HepG2 (cell line): ENCODE results near the gene ATP6V1C2. TPM values are rescaled to one million over a fixed set of nuclear protein-coding genes. Genes with fewer than 3 reads are reported as not detected.
A peak's percentile ranks its signal among the peaks of the same experiment; 100 is the strongest.

Source experiments
- ARNT2 ChIP-seq: sonication (generic); formaldehyde crosslinking; IDR thresholded peaks from 2 replicates; pipeline ENCODE4 v1.8.0; 2022; ENCODE audit warnings: mild to moderate bottlenecking, low read depth, missing genetic modification reagents, moderate library complexity
- CENPBD1 ChIP-seq: sonication (generic); formaldehyde crosslinking; IDR thresholded peaks from 2 replicates; pipeline ENCODE4 v1.8.0; 2022; ENCODE audit warnings: missing genetic modification reagents, low read depth, mild to moderate bottlenecking, borderline replicate concordance
- CSRNP1 ChIP-seq: sonication (generic); formaldehyde crosslinking; IDR thresholded peaks from 2 replicates; pipeline ENCODE4 v1.8.1; 2023; ENCODE audit warnings: mild to moderate bottlenecking, missing genetic modification reagents
- IRX3 ChIP-seq: sonication (generic); formaldehyde crosslinking; IDR thresholded peaks from 2 replicates; pipeline ENCODE4 v1.8.1; 2023; ENCODE audit warnings: mild to moderate bottlenecking, low read depth, missing genetic modification reagents, borderline replicate concordance
- KDM2A ChIP-seq: sonication (generic); formaldehyde crosslinking; IDR thresholded peaks from 2 replicates; pipeline ENCODE4 v1.4.0; 2020; ENCODE audit warnings: low read depth, missing genetic modification reagents, borderline replicate concordance
- KDM5B ChIP-seq: sonication (generic); formaldehyde crosslinking; IDR thresholded peaks from 2 replicates; pipeline ENCODE4 v1.4.0; 2020; ENCODE audit warnings: missing genetic modification reagents, mild to moderate bottlenecking, borderline replicate concordance
- MAFG ChIP-seq: sonication (generic); formaldehyde crosslinking; IDR thresholded peaks from 2 replicates; pipeline ENCODE4 v1.5.1; 2020; ENCODE audit warnings: mild to moderate bottlenecking, missing genetic modification reagents
- NFE2 ChIP-seq: sonication (generic); formaldehyde crosslinking; IDR thresholded peaks from 2 replicates; pipeline ENCODE4 v1.4.0; 2020; ENCODE audit warnings: missing genetic modification reagents
- PLRG1 ChIP-seq: fragments of 450-650 bp; conservative IDR thresholded peaks from 2 replicates; pipeline ENCODE4 v1.6.1; 2016
- STAG1 ChIP-seq: sonication (generic); formaldehyde crosslinking; IDR thresholded peaks from 2 replicates; pipeline ENCODE4 v1.4.0; 2020; ENCODE audit warnings: missing genetic modification reagents
- ZBTB8A ChIP-seq: sonication (generic); formaldehyde crosslinking; IDR thresholded peaks from 2 replicates; pipeline ENCODE4 v1.4.0; 2020; ENCODE audit warnings: mild to moderate bottlenecking, low read depth, missing genetic modification reagents, borderline replicate concordance
- ZFP90 ChIP-seq: sonication (generic); formaldehyde crosslinking; IDR thresholded peaks from 2 replicates; pipeline ENCODE4 v1.8.0; 2022; ENCODE audit warnings: missing genetic modification reagents, mild to moderate bottlenecking, inconsistent platforms, borderline replicate concordance
- ZNF484 ChIP-seq: sonication (generic); formaldehyde crosslinking; IDR thresholded peaks from 2 replicates; pipeline ENCODE4 v1.5.1; 2020; ENCODE audit warnings: mild to moderate bottlenecking, low read depth, missing genetic modification reagents, borderline replicate concordance
- ZNF547 ChIP-seq: sonication (generic); formaldehyde crosslinking; IDR thresholded peaks from 2 replicates; pipeline ENCODE4 v1.5.1; 2020; ENCODE audit warnings: mild to moderate bottlenecking, missing genetic modification reagents
- ZNF574 ChIP-seq: sonication (generic); formaldehyde crosslinking; IDR thresholded peaks from 2 replicates; pipeline ENCODE4 v1.4.0; 2020; ENCODE audit warnings: missing genetic modification reagents
- ZNF761 ChIP-seq: sonication (generic); formaldehyde crosslinking; conservative IDR thresholded peaks from 2 replicates; pipeline ENCODE4 v1.4.0; 2020; ENCODE audit warnings: mild to moderate bottlenecking, missing genetic modification reagents
- ZSCAN12 ChIP-seq: sonication (generic); formaldehyde crosslinking; IDR thresholded peaks from 2 replicates; pipeline ENCODE4 v1.9.0; 2021; ENCODE audit warnings: mild to moderate bottlenecking, missing genetic modification reagents
- ZSCAN9 ChIP-seq: IDR thresholded peaks from 2 replicates; pipeline ENCODE4 v1.6.1; 2016; ENCODE audit warnings: borderline replicate concordance
- polyA plus RNA-seq, 8 experiments: library from polyadenylated mRNA; depleted of rRNA in 3 of 8; stranded (reverse) in 7 of 8; unstranded in 1 of 8; fragments of >200 nt; fragmentation: Illumina TruSeq in 4 of 8; extraction: Trizol in 4 of 8; gene quantifications; 2 replicates each; pipeline versions ENCODE4 v1.2.1 to v1.2.3, GENCODE V29; 2011 to 2016; ENCODE audit warnings: low read depth in 4 of 8, missing spikeins in 1 of 8, mixed read lengths in 1 of 8; ENCODE audit not compliant: insufficient read depth in 1 of 8
- total RNA-seq, 5 experiments: library from RNA; depleted of rRNA; stranded (reverse); fragments of >200 nt; fragmentation: Illumina TruSeq; extraction: Trizol; gene quantifications; 2 replicates each; pipeline ENCODE4 v1.2.3, GENCODE V29; 2016; ENCODE audit warnings: low read depth in 1 of 5
- TF ChIP-seq, protein P1 (sequence below): sonication (generic); formaldehyde crosslinking; IDR thresholded peaks from 2 replicates; pipeline ENCODE4 v1.4.0; 2020; ENCODE audit warnings: missing genetic modification reagents; ENCODE audit errors: not compliant biosample characterization
- TF ChIP-seq, protein P2 (sequence below): fragments of 450-650 bp; IDR thresholded peaks from 2 replicates; pipeline ENCODE4 v1.6.1; 2017
- TF ChIP-seq, protein P3 (sequence below): sonication (generic); formaldehyde crosslinking; IDR thresholded peaks from 2 replicates; pipeline ENCODE4 v1.4.0; 2020; ENCODE audit warnings: missing genetic modification reagents

The ATP6V1C2 gene
- total and polyA plus RNA-seq, 2 of the 13 experiments (the other 11 are each of a cell fraction or from before 2014, with no cell fraction given) = 0.04 to 0.29 TPM

DNA sequence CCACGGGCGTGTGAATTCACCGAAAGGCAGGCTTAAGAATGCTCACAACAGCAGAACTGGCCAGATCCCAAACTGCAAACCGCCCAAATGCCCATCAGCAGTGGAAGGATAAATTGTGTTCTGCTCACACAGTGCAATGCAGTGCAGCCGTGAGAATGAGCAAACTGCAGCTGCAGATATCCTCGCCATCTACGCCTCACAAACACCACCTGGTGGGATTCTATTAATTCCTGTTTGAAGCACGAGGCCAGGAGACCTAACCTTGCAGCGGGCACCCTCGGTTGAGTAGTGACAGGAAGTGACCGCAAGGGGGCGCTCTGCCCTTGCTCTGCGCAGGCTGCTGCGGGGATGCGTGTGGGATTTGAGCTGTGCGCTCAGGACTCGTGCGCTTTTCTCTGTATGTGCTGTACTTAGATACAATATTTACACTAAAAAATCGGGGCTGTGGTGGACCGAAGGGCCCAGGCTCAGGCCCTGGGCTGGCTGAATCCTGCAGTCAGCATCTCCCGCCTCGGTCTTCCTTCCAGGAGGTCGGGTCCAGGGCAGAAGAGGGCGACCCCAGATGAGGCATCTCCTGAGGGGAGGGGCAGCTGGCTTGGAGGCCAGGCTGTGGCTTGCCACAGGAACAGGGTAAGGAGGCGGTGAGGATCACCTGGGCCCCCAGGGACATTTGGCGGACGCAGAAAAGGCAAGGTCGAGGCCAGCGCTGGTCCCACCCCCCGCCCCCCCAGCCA, 110.9 kb downstream of the ATP6V1C2 start (continued):
- peak; percentile 56; the same call in 1 of the 2 replicates for TF ChIP-seq ZNF574 (CRISPR knock-in tag)
- peak; percentile 98 for TF ChIP-seq STAG1 (CRISPR knock-in tag)
- TF ChIP-seq ZFP90 (CRISPR knock-in tag) = 0 out of 2 replicates have a peak, but pooled peaks have one; percentile 38
- no peak for TF ChIP-seq CENPBD1
- TF ChIP-seq ZSCAN9 (CRISPR knock-in tag) = no peak
- TF ChIP-seq NFE2 = no peak
- TF ChIP-seq, protein P1, sequence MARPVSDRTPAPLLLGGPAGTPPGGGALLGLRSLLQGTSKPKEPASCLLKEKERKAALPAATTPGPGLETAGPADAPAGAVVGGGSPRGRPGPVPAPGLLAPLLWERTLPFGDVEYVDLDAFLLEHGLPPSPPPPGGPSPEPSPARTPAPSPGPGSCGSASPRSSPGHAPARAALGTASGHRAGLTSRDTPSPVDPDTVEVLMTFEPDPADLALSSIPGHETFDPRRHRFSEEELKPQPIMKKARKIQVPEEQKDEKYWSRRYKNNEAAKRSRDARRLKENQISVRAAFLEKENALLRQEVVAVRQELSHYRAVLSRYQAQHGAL (CRISPR knock-in tag) = no peak
- TF ChIP-seq PLRG1 = no peak
- TF ChIP-seq ZBTB8A (CRISPR knock-in tag) = no peak
- TF ChIP-seq ZNF547 (CRISPR knock-in tag) = no peak
- TF ChIP-seq ARNT2 (CRISPR knock-in tag) = no peak
- TF ChIP-seq ZSCAN12 (CRISPR knock-in tag) = no peak
- no peak; the same call in 1 of the 2 replicates for TF ChIP-seq CSRNP1 (CRISPR knock-in tag)
- TF ChIP-seq KDM5B (CRISPR knock-in tag) = 0 out of 2 replicates have a peak, but pooled peaks have one; percentile 24
- TF ChIP-seq, protein P2, sequence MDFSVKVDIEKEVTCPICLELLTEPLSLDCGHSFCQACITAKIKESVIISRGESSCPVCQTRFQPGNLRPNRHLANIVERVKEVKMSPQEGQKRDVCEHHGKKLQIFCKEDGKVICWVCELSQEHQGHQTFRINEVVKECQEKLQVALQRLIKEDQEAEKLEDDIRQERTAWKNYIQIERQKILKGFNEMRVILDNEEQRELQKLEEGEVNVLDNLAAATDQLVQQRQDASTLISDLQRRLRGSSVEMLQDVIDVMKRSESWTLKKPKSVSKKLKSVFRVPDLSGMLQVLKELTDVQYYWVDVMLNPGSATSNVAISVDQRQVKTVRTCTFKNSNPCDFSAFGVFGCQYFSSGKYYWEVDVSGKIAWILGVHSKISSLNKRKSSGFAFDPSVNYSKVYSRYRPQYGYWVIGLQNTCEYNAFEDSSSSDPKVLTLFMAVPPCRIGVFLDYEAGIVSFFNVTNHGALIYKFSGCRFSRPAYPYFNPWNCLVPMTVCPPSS = no peak
- TF ChIP-seq ZNF761 = no peak
- no peak for TF ChIP-seq ZNF484 (CRISPR knock-in tag)
- TF ChIP-seq, protein P3, sequence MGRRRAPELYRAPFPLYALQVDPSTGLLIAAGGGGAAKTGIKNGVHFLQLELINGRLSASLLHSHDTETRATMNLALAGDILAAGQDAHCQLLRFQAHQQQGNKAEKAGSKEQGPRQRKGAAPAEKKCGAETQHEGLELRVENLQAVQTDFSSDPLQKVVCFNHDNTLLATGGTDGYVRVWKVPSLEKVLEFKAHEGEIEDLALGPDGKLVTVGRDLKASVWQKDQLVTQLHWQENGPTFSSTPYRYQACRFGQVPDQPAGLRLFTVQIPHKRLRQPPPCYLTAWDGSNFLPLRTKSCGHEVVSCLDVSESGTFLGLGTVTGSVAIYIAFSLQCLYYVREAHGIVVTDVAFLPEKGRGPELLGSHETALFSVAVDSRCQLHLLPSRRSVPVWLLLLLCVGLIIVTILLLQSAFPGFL (CRISPR knock-in tag) = no peak
- peak; percentile 84; the same call in 1 of the 2 replicates for TF ChIP-seq KDM2A (CRISPR knock-in tag)
- no peak for TF ChIP-seq MAFG (CRISPR knock-in tag)
- no peak for TF ChIP-seq IRX3 (CRISPR knock-in tag)
